ENCODE measurements around the gene COA3. TPM values are rescaled to one million over a fixed set of nuclear protein-coding genes. Genes with fewer than 3 reads are reported as not detected.

Gene COA3
- total RNA-seq, 4 donors from 2014 or later = 76.4 to 101 (median 94.8) TPM

GRCh38 chr17:42779304-42779935, 19.1 kb downstream of the COA3 start:
- peak overlapping the region in 1 of 4 donors; percentile 46 for H3K27ac ChIP-seq
- TF ChIP-seq POLR2A (IDR thresholded peaks at IDR 0.05) = no peak
- TF ChIP-seq, protein P1, sequence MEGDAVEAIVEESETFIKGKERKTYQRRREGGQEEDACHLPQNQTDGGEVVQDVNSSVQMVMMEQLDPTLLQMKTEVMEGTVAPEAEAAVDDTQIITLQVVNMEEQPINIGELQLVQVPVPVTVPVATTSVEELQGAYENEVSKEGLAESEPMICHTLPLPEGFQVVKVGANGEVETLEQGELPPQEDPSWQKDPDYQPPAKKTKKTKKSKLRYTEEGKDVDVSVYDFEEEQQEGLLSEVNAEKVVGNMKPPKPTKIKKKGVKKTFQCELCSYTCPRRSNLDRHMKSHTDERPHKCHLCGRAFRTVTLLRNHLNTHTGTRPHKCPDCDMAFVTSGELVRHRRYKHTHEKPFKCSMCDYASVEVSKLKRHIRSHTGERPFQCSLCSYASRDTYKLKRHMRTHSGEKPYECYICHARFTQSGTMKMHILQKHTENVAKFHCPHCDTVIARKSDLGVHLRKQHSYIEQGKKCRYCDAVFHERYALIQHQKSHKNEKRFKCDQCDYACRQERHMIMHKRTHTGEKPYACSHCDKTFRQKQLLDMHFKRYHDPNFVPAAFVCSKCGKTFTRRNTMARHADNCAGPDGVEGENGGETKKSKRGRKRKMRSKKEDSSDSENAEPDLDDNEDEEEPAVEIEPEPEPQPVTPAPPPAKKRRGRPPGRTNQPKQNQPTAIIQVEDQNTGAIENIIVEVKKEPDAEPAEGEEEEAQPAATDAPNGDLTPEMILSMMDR (IDR thresholded peaks at IDR 0.05) = no peak
- intact Hi-C loops (cut with DNase I) = no loop called here
- peaks cover 11 to 80% (median 15%) of the 10 kb centered on the region in 3 donors for H3K4me1 ChIP-seq
- DNase-seq = no peak
- peaks cover 0 to 44% (median 17%) of the 10 kb centered on the region in 4 donors for H3K27me3 ChIP-seq
- peaks cover 6 to 62% (median 30%) of the 10 kb centered on the region in 3 donors for H3K36me3 ChIP-seq
- no peak overlapping the region for H3K4me3 ChIP-seq
- no peaks in the 10 kb centered on the region for H3K9me3 ChIP-seq
- 72 to 92% methylated on average over 1 to 2 of the region's 3 CpGs for WGBS, 2 donors

GRCh38 chr17:42778570-42778969, 19.9 kb downstream of the COA3 start:
- peak overlapping the region in 2 of 4 donors; percentile 46 to 65 for H3K27ac ChIP-seq
- TF ChIP-seq, protein P1 (IDR thresholded peaks at IDR 0.05) = no peak
- TF ChIP-seq POLR2A (IDR thresholded peaks at IDR 0.05) = no peak
- peaks cover 6 to 54% (median 30%) of the 10 kb centered on the region in 3 donors for H3K36me3 ChIP-seq
- no peaks in the 10 kb centered on the region for H3K9me3 ChIP-seq
- WGBS, 2 donors = 86 to 95% methylated on average over 5 of the region's 5 CpGs
- intact Hi-C loops (cut with DNase I) = no loop called here
- peaks cover 0 to 35% (median 14%) of the 10 kb centered on the region in 4 donors for H3K27me3 ChIP-seq
- H3K4me3 ChIP-seq = no peak overlapping the region
- peaks cover 16 to 80% (median 18%) of the 10 kb centered on the region in 3 donors for H3K4me1 ChIP-seq
- no peak for DNase-seq

DNA sequence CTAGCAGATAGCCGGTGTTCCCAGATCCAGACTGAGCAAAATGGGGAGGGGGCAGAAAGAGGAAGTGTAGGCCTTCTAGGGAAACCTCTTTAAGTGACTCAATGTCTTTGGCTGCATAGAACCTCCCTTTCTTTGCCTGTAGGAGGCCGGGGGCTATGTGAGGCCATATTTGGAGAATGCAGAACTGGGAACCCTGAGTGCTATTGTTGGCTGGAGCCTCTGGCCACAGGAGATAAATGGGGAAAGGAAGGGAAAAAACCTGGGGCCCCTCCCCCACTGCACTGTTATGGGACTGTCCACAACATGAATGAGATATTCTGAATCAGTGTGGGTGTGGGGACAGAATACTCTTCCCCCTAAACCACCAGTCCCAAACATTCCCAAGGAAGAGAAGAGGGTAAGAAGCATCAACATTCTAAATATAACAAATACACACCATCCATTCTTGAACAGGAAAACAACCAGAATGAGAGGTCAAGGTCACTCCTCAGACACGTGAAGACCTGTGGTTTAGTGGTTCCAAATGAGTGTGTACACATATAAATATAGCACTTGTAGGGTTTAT, 22.9 kb downstream of the COA3 start:
- peak overlapping the region in 2 of 4 donors; percentile 19 to 23 for H3K27ac ChIP-seq
- H3K27me3 ChIP-seq = peaks cover 0 to 6% (median under 1%) of the 10 kb centered on the region in 4 donors
- H3K4me3 ChIP-seq = no peak overlapping the region
- no peaks in the 10 kb centered on the region for H3K9me3 ChIP-seq
- peaks cover 11 to 58% (median 16%) of the 10 kb centered on the region in 3 donors for H3K4me1 ChIP-seq
- peaks cover 6 to 53% (median 30%) of the 10 kb centered on the region in 3 donors for H3K36me3 ChIP-seq
- DNase-seq = no peak
- intact Hi-C loops (cut with DNase I) = no loop called here
- TF ChIP-seq, protein P1 (IDR thresholded peaks at IDR 0.05) = no peak
- no peak for TF ChIP-seq POLR2A (IDR thresholded peaks at IDR 0.05)
- WGBS, 2 donors = 59 to 72% methylated on average over 3 of the region's 3 CpGs

- H3K27me3 ChIP-seq = no peaks in the 10 kb centered on the region
- H3K4me1 ChIP-seq = peaks cover 8 to 44% (median 10%) of the 10 kb centered on the region in 3 donors
- peak overlapping the region; percentile 86 to 94 (median 93) for H3K27ac ChIP-seq
- intact Hi-C loops (cut with DNase I) = no loop called here
- no peaks in the 10 kb centered on the region for H3K9me3 ChIP-seq
- peaks cover 6 to 45% (median 27%) of the 10 kb centered on the region in 3 donors for H3K36me3 ChIP-seq
- DNase-seq = no peak
- H3K4me3 ChIP-seq = peak overlapping the region; percentile 64 to 98 (median 86)
- 50 to 62% methylated on average over 3 of the region's 3 CpGs for WGBS, 2 donors
- TF ChIP-seq, protein P1 (IDR thresholded peaks at IDR 0.05) = no peak
- TF ChIP-seq POLR2A (IDR thresholded peaks at IDR 0.05) = no peak
Observed at GRCh38 chr17:42774066-42774745, 24.3 kb downstream of the COA3 start.

Data from esophagus squamous epithelium (tissue), 5 donors.